KMS-11 (cell line): ENCODE data around the gene PLCE1.

Source experiments
- H2AFZ ChIP-seq: fragments of 200-600 bp; sonication (generic); 2 replicates; pipeline ENCODE4 v1.6.1; 2016; ENCODE audit warnings: antibody characterized with exemption, mixed run types, low read depth
- H3K27ac ChIP-seq: fragments of 200-600 bp; sonication (generic); 2 replicates; pipeline ENCODE4 v1.6.1; 2016; ENCODE audit warnings: mild to moderate bottlenecking, mixed run types
- H3K27me3 ChIP-seq: fragments of 200-600 bp; sonication (generic); 2 replicates; pipeline ENCODE4 v1.6.1; 2017; ENCODE audit warnings: mild to moderate bottlenecking, low read depth, mixed run types, moderate library complexity; ENCODE audit not compliant: insufficient read depth
- H3K36me3 ChIP-seq: fragments of 200-600 bp; sonication (generic); 2 replicates; pipeline ENCODE4 v1.6.1; 2017; ENCODE audit warnings: mild to moderate bottlenecking, mixed run types; ENCODE audit not compliant: insufficient read depth
- H3K4me1 ChIP-seq: fragments of 200-600 bp; sonication (generic); 2 replicates; pipeline ENCODE4 v1.6.1; 2016; ENCODE audit warnings: mild to moderate bottlenecking, low read depth, mixed run types; ENCODE audit not compliant: poor library complexity, severe bottlenecking
- H3K4me2 ChIP-seq: fragments of 200-600 bp; sonication (generic); 2 replicates; pipeline ENCODE4 v1.7.0; 2016; ENCODE audit warnings: mild to moderate bottlenecking, mixed run types
- H3K4me3 ChIP-seq: fragments of 200-600 bp; sonication (generic); IDR thresholded peaks from 2 replicates; pipeline ENCODE4 v1.6.1; 2017; ENCODE audit warnings: low read depth, low read length, mixed read lengths; ENCODE audit not compliant: insufficient read depth
- H3K79me2 ChIP-seq: fragments of 200-600 bp; sonication (generic); 2 replicates; pipeline ENCODE4 v1.6.1; 2016; ENCODE audit warnings: low read depth, mixed run types; ENCODE audit not compliant: insufficient read depth
- H3K9ac ChIP-seq: fragments of 200-600 bp; sonication (generic); 2 replicates; pipeline ENCODE4 v1.6.1; 2016; ENCODE audit warnings: mild to moderate bottlenecking, mixed run types
- H4K20me1 ChIP-seq: fragments of 200-600 bp; sonication (generic); 2 replicates; pipeline ENCODE4 v1.6.1; 2016; ENCODE audit warnings: mild to moderate bottlenecking, mixed run types; ENCODE audit not compliant: insufficient read depth
- TF ChIP-seq, protein P1 (sequence below): fragments of 200-600 bp; sonication (generic); conservative IDR thresholded peaks from 2 replicates; pipeline ENCODE4 v1.6.1; 2017; ENCODE audit warnings: low read depth, mild to moderate bottlenecking, antibody characterized with exemption, low read length, moderate library complexity, mixed read lengths

The PLCE1 gene

DNA sequence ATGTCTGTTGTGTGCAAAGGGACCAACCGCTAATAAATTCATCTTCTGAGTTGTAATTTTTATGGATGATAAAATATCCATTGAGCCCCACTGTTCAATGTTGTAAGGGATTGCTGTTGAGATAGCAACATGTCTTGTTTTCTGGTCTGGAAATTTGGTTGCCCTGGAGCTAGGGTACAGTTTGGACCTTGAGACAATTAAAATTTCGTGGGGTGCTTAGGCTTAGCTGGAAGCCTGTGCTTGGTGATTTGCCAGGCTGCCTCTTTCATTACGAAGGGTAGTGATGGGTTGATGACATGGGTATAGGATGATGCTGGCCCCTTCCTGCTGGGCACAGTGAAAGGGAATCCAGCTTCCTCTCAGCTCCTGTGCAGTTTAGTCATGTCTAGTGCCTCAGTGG, 43.6 kb downstream of the PLCE1 start:
- no peaks in the 10 kb centered on the region for H3K4me1 ChIP-seq
- H4K20me1 ChIP-seq = no peaks in the 10 kb centered on the region
- no peak overlapping the region for H3K27ac ChIP-seq
- H3K9ac ChIP-seq = no peak overlapping the region
- no peaks in the 10 kb centered on the region for H3K27me3 ChIP-seq
- no peaks in the 10 kb centered on the region for H3K36me3 ChIP-seq
- H3K4me2 ChIP-seq = no peak overlapping the region
- H3K4me3 ChIP-seq = no peak overlapping the region
- no peaks in the 10 kb centered on the region for H3K79me2 ChIP-seq
- no peak overlapping the region for H2AFZ ChIP-seq
- TF ChIP-seq, protein P1, sequence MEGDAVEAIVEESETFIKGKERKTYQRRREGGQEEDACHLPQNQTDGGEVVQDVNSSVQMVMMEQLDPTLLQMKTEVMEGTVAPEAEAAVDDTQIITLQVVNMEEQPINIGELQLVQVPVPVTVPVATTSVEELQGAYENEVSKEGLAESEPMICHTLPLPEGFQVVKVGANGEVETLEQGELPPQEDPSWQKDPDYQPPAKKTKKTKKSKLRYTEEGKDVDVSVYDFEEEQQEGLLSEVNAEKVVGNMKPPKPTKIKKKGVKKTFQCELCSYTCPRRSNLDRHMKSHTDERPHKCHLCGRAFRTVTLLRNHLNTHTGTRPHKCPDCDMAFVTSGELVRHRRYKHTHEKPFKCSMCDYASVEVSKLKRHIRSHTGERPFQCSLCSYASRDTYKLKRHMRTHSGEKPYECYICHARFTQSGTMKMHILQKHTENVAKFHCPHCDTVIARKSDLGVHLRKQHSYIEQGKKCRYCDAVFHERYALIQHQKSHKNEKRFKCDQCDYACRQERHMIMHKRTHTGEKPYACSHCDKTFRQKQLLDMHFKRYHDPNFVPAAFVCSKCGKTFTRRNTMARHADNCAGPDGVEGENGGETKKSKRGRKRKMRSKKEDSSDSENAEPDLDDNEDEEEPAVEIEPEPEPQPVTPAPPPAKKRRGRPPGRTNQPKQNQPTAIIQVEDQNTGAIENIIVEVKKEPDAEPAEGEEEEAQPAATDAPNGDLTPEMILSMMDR = no peak

DNA sequence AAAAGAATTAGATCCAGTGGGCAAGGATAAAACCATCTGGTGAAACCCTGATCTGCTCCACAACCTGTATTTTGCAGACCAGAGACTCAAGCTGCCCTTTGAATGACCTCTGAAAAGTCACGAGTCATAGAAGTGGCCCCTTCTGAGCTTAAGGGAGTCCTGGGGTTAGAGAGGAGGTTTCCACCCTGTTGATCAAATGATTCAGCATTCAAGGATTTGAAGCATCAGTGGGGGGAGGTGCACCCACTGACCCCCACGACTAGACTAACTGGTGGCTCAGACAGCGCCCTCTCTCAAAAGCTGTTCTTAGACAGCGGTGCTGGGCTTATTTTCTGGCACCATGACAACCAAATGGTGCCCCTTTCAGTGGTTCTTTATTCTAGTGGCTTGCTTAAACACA, 44.3 kb downstream of the PLCE1 start:
- no peak overlapping the region for H3K9ac ChIP-seq
- no peak overlapping the region for H2AFZ ChIP-seq
- H3K4me2 ChIP-seq = no peak overlapping the region
- H3K27ac ChIP-seq = no peak overlapping the region
- TF ChIP-seq, protein P1 = no peak
- no peaks in the 10 kb centered on the region for H3K4me1 ChIP-seq
- no peak overlapping the region for H3K4me3 ChIP-seq
- H3K27me3 ChIP-seq = no peaks in the 10 kb centered on the region
- no peaks in the 10 kb centered on the region for H3K79me2 ChIP-seq
- H4K20me1 ChIP-seq = no peaks in the 10 kb centered on the region
- H3K36me3 ChIP-seq = no peaks in the 10 kb centered on the region

DNA sequence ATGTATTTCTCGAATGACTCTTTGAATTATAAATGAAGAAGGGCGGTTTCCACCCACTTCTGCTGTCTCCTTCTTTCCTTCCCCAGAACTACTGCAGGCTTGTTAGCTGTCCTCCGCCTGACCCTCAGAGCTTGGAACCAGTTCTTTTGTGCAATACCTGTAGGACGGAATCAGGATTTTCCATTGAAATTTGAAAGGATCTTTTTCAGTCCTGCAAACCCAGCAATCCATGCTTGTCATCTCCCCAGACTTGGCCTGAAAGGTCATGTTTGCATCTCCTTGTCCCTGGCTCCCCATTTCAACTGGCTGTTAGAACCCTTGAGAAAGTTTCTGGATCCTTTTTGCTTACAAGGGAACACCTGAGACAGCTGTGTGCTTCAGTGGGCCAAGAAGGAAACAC, 47.5 kb downstream of the PLCE1 start:
- Histone ChIP-seq H3K27ac (no peak overlapping the region), H3K36me3 (no peaks in the 10 kb centered on the region), H2AFZ (no peak overlapping the region), H4K20me1 (no peaks in the 10 kb centered on the region), H3K27me3 (no peaks in the 10 kb centered on the region), H3K4me2 (no peak overlapping the region), H3K4me3 (no peak overlapping the region), H3K9ac (no peak overlapping the region), H3K4me1 (no peaks in the 10 kb centered on the region), H3K79me2 (no peaks in the 10 kb centered on the region)
- TF ChIP-seq, protein P1 = no peak

DNA sequence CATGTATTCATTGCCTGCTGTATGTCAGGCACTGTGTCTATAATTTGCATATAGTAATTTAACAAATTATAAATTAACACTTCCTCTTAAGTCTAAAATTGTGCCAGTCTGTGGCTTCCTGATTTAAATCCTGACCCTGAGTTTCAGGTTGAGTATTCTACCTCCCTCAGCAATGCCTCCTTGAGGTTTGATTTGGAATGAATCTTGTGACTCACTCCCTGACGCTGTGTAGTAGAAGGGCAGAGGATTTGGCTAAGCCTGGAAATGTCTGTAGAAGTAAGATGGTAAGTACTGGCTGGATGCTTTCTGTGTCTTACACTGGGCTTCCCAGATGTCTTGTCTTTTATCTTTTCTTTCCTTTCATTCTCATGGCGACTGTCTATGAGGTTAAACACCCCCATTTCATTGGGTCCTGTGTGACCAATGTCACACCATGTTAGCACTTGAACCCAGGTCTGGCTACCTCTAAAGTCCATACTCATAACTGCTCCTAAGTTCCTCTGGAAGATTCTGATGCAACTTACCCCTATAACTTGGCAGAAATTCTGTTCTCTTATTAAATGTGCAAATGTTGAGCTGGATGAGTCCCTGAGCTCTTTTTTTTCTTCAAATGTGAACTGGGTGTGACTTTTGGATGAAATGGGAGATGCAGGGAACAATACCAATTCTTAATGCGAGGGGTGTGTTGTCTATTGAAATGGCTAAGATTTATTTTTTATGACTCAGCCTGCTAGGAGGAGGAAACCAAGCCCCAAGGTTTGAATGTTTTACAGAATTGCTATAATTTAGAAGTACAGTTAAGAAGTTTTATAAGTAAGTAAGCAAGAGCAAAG, 48.5 kb downstream of the PLCE1 start:
- TF ChIP-seq, protein P1 = no peak
- no peaks in the 10 kb centered on the region for H3K36me3 ChIP-seq
- no peaks in the 10 kb centered on the region for H4K20me1 ChIP-seq
- no peak overlapping the region for H3K27ac ChIP-seq
- no peak overlapping the region for H3K4me3 ChIP-seq
- H3K4me1 ChIP-seq = no peaks in the 10 kb centered on the region
- no peak overlapping the region for H3K9ac ChIP-seq
- H2AFZ ChIP-seq = no peak overlapping the region
- H3K79me2 ChIP-seq = no peaks in the 10 kb centered on the region
- no peaks in the 10 kb centered on the region for H3K27me3 ChIP-seq
- no peak overlapping the region for H3K4me2 ChIP-seq
